ENCODE data around the gene MTERF4.

The MTERF4 gene

GRCh38 chr2:241051578-241052487 is 50.3 kb downstream of the MTERF4 start:
- no peak for TF ChIP-seq CTCF (IDR thresholded peaks at IDR 0.05; ENCODE audit: borderline replicate concordance, control extremely low read depth, extremely low read depth, insufficient read depth, missing control alignments)
- no peak for DNase-seq (ENCODE audit: low spot score)
- in situ Hi-C loops (cut with MboI; ENCODE audit: low sequenced_read_pairs, unreplicated experiment) = no loop called here

GRCh38 chr2:241050624-241051577 is 51.2 kb downstream of the MTERF4 start:
- TF ChIP-seq CTCF (IDR thresholded peaks at IDR 0.05; ENCODE audit: borderline replicate concordance, control extremely low read depth, extremely low read depth, insufficient read depth, missing control alignments) = no peak
- peak; percentile 47 for DNase-seq (ENCODE audit: low spot score)
- in situ Hi-C loops (cut with MboI; ENCODE audit: low sequenced_read_pairs, unreplicated experiment) = no loop called here

- in situ Hi-C loops (cut with MboI; ENCODE audit: low sequenced_read_pairs, unreplicated experiment) = no loop called here
- no peak for TF ChIP-seq CTCF (IDR thresholded peaks at IDR 0.05; ENCODE audit: borderline replicate concordance, control extremely low read depth, extremely low read depth, insufficient read depth, missing control alignments)
- DNase-seq (ENCODE audit: low spot score) = no peak
Measured at GRCh38 chr2:241049739-241050623, 52.1 kb downstream of the MTERF4 start.

GRCh38 chr2:241048949-241049343 is 53.1 kb downstream of the MTERF4 start:
- in situ Hi-C loops (cut with MboI; ENCODE audit: low sequenced_read_pairs, unreplicated experiment) = no loop called here
- TF ChIP-seq CTCF (IDR thresholded peaks at IDR 0.05; ENCODE audit: borderline replicate concordance, control extremely low read depth, extremely low read depth, insufficient read depth, missing control alignments) = no peak
- no peak for DNase-seq (ENCODE audit: low spot score)

GRCh38 chr2:241048149-241048948 is 53.7 kb downstream of the MTERF4 start:
- no peak for TF ChIP-seq CTCF (IDR thresholded peaks at IDR 0.05; ENCODE audit: borderline replicate concordance, control extremely low read depth, extremely low read depth, insufficient read depth, missing control alignments)
- no peak for DNase-seq (ENCODE audit: low spot score)
- in situ Hi-C loops (cut with MboI; ENCODE audit: low sequenced_read_pairs, unreplicated experiment) = no loop called here

All from GM13976 (cell line).